ENCODE results near the gene LTF.
"Not testable (repeated sequence)": the region's sequence is repeated elsewhere in the genome, so short reads cannot be mapped to it uniquely, and the experiment has no call there.

LTF gene

DNA sequence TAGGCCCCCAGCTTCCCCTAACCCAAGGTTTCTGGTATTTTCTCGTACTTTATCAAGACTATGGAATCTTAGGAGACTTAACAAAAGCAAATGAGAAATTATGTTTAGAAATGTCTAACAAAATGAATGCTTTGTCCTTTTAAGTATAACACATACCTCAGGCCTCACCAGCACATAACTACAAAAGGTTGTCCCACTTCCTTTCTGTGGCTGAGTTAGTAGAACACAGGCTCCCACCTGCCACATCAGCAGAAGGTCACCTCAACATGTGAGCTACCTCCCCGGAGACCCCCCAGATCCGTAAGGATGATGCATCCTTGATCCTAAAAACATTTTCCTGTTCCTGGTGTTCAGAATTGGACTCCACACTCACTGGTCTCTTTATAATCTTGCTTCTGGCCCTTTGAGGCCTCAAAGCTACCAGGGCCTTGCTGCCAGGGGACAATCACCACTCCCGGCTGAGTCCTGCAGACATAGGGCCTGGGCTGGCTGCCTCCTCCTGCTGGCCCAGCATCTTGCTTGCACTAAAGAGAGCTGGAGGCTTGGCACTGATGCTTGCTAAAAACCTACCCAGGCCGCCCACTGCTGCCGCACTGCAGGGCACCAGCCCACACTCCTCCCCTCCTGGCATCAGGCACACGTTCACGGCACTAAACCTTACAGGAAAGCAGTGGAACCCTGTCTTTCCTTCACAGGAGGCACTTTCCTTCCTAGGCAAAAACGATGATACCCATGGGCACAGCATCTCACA lies 54.8 kb downstream of the LTF start:
- no peak for DNase-seq

- no peak for DNase-seq
Measured at GRCh38 chr3:46408853-46409252, 55.9 kb downstream of the LTF start.

- DNase-seq = no peak
Measured at GRCh38 chr3:46407970-46408369, 56.7 kb downstream of the LTF start.

GRCh38 chr3:46406788-46407611 lies 57.7 kb downstream of the LTF start, which contains the start of the genes CCR5AS and CCRL2:
CCR5AS (minus strand) TSS chr3:46407066.
CCRL2 (plus strand) TSS chr3:46407259; CDS start chr3:46408080, 821 bp downstream.
- DNase-seq = no peak

GRCh38 chr3:46406443-46406787 lies 58.3 kb downstream of the LTF start:
- DNase-seq = no peak

GRCh38 chr3:46405301-46406019 lies 59.2 kb downstream of the LTF start:
- DNase-seq = no peak

DNA sequence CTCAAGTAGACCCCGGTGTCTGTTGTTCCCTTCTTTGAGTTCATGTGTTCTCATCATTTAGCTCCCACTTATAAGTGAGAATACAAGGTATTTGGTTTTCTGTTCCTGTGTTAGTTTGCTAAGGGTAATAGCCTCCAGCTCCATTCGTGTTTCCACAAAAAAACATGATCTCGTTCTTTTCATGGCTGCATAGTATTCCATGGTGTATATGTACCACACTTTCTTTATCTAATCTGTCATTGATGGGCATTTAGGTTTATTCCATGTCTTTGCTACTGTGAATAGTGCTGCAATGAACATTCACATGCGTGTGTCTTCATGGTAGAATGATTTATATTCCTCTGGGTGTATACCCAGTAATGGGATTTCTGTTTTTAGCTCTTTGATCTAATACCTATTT lies 61.8 kb downstream of the LTF start:
- not testable (repeated sequence) for DNase-seq

GRCh38 chr3:46401579-46401978 lies 63.1 kb downstream of the LTF start:
- no peak for DNase-seq

GRCh38 chr3:46400846-46401245 lies 63.9 kb downstream of the LTF start:
- no peak for DNase-seq

DNA sequence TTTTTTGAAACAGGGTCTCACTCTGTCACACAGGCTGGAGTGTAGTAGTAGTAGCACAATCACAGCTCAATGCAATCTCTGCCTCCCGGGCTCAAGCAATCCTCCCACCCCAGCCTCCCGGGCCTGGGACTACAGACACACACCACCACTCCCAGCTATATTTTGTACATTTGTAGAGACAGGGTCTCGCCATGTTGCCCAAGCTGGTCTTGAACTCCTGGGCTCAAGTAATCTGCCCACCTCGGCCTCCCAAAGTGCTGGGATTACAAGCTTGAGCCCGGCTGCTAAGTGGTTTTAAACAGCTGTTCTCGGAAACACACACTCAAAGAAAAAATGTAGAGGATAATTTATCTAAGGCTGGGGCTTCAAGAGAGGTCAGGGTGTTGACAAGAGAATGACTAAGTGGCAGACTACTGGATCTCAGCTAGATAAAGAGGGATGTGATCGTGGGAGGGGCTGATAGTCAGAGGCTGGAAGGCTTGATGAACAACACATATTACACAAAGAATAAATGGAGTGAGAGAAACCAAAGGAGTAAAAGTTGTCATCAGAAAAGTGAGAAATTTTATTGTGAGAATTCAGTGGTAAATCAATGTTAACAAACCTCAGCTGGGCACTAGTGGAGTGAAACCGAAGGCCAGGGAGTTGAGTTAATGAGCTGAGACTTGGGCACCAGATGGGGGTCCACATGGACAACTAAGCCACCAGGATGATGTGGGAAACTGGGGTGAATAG lies 64.5 kb downstream of the LTF start:
- DNase-seq = no peak

GRCh38 chr3:46399557-46399956 lies 65.1 kb downstream of the LTF start:
- DNase-seq = no peak

DNA sequence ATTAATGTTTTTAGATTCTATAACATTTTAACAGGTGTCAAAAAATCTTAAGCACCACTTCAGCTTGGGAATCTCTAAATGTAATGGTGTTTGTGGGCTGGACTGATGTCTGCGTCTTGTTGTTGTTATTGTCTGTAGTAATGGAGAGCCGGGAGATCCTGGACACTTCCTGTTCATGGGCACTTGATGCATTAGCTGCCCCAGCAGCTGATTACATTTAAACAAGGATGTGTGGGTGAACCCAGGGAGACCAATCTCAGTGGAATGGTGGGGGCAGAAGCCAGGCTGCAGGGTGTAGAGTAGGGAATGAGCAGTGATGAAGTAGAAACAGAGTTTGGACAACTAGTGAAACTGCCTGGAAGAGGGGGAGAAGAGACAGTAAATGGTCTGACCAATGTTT lies 65.6 kb downstream of the LTF start:
- DNase-seq = no peak

DNA sequence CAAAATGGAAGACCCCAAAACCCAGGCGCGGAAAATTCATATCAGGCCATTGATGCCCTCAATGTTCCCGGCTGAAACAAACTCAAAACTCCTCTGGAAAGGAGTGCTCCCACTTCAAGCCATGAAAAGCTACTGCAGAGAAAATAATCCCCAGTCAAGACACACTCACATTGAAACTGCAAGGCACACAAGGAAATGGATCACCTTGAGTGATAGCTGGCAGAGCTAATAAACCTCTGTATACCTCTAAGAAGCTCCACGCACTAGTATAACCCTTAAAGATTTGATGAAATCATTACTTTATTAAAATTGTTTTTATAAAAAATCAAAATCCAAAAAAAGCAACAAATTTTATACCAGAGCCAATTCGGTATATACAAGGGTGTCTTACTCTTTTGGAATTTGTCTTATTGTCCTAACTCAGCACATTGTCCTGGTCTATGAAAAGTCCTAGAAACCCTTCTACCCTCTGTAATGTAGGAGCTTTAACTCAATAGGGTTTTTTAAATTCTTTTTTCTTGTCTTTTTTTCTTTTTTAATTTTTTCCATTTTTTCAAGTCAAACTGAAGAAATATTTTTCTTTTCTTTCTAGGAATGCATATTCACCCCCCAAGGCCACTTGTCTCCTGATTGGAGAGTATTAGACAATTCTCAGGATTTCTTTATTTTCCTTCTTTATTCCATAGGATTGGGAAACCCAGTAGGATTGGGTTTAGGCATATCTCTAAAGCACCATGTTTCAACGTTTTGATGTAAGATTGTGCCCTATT lies 66.3 kb downstream of the LTF start:
- no peak for DNase-seq

GRCh38 chr3:46397111-46397510 lies 67.6 kb downstream of the LTF start:
- DNase-seq = no peak

GRCh38 chr3:46395766-46396530 lies 68.8 kb downstream of the LTF start:
- DNase-seq = no peak

GRCh38 chr3:46395210-46395661 lies 69.5 kb downstream of the LTF start:
- DNase-seq = no peak

- DNase-seq = no peak
Measured at GRCh38 chr3:46393554-46394434, 70.9 kb downstream of the LTF start.

GRCh38 chr3:46393011-46393410 lies 71.7 kb downstream of the LTF start:
- no peak for DNase-seq

DNA sequence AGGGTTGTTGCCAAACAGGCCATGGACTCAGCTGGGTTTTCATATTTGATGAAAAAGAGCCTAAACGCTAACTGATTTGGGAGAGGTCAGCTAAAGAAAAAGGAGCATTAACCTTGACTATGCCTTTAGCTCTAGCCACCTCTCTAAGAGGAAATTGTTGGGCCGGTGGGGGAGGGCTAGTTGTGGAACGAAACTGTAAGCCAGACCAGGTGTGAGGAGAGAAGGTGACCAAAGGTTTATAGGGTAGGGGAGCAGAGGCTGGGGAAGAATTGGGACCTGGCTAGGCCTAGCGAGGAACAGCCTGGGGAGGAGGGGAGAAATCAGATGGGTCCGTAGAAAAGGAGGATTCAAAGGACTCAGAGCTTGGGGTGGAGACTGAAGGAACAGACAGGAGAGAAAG lies 73.2 kb downstream of the LTF start:
- not testable (repeated sequence) for DNase-seq

GRCh38 chr3:46389306-46389705 lies 75.4 kb downstream of the LTF start:
- no peak for DNase-seq

Data from activated CD4-positive, alpha-beta T cell treated with anti-CD3 and anti-CD28 coated beads for 1 hour (primary cell).